NCI-H2196 treated with DMSO at 0.1 percent for 48 hours (cell line): Measurements from ENCODE around the gene GFOD2.

Experiments used
- DNase-seq: peaks from one replicate; lab custom pipeline; 2025; ENCODE audit not compliant: unreplicated experiment; lab: John Stamatoyannopoulos, UW

GFOD2 gene

DNA sequence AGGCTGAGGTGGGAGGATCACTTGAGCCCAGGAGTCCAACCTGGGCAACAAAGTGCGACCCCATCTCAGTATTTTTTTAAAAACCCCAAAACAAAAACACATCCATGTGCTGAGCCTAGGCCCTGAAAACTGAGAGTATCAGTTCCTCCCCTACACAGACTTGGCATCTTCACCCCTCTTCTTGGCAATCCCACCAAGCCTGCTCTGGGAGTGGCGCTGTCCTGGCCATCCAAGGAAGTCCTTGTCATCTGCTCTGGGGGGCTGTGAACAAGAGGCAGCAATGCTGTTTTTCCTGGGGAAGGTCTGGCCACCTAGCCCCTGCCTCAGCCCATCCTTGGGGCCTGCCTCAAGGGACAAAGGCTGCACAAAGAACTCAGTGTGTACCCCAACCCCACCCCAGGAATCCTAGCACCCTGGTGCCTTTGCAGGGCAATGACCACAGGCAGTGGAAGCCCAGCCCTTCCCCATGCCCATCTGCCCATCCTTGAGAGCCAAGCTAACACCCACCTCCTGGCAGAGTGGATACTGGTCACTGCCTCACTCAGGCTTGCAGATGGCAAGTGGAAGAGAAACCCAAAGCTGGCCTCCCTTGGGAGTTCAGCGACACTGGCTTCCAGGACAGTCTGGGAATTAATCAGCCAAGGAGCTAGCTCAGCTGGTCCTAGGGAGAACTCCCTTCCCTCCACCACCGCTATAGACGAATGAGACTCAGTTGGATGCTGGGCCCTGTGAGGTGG is 14.8 kb upstream of the GFOD2 start:
- DNase-seq = no peak

DNA sequence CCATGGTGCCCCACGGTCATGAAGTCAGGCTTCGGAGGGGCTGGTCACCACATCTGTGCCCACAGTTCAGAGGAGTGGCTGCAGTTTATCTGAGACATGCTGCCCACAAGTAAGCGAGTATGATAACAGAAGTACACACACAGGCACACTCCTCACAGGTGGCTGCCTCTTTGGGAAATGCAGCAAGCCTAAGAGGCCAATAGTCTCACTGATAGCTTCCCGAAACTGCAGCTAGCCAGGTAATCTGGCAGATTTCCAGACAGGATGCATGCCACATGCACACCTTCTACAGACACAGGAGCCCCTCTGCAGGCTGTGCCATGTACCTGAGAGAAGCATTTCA is 12.6 kb upstream of the GFOD2 start:
- no peak for DNase-seq

DNA sequence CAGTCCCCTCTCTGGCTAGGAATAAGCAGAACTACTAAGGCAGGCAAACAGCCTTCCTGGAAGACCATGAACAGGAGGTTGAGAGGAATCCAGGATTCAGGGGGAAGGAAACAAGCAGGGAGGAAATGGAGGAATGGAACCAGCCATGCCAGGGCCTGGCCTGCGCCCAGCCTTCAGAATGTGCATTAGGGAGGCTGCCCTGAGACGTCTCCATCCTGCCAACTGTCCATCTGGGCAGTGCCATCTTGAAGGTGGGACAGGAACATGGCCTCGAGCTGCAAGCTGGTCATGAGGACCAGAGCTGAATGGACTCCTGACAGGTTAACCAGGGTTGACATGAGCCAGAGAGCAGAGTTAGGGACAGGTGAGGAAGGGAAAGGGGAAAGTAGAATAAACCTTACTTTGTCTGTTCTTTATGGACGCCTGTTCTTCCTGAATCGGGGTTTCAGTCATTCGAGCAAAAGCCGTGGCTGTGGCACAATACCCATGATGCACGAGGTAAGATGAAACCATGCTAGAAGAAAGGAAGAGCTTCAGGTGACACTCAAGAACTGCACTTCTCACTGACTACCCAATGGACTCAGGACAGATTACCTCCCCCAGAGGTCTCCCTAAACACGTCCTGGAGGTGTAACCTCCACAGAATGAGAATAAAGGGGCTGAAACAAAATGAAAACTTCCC is 12.1 kb upstream of the GFOD2 start:
- DNase-seq = no peak

DNA sequence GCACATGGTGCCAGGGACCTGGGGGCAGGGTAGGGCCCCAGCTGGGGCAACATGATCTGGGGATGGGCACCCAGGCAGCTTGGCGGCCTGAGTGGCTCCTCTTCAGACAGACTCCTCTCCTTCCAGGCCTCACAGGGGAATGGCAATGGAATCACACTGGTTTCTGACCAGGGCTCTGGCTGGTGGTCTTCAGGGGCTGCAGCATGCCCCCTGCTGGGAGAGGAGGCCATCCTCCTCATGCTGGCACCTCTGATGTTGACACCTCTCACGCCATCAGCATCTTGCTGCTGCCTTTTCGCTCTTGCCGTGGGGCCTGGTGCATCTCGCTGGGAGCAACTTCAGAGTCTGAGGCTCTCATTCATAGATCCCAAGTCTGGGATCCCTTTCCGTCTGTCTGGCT is 11.2 kb upstream of the GFOD2 start:
- DNase-seq = no peak

DNA sequence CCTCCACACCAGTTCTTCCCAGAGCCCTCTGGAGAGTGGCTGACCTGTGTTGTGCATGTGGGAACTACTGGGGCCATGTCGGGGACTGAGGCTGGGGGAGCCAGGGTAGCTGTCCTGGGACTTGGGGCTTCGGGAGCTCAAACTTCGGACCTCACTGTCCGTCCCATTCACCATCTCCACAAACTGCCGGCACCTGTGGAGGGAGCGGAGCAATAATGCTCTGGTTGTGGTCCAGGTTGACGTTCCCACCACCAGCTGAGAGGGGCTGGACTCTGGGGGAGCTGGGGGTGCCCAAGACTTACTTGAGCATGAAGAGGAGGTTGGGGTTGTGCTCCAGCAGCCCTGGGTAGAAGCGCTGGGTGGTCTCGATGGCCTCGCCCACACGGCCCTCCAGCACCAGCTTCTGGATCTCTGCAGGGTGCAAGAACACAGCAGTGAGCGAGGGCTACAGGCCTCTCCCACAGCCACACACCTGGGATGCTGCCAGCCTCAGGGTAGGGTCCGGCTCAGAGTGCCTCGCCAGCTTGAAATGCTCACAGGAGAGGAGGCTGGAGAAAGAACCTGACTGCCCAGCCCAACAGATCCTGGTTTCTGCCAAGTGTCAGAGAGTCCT is 10.6 kb upstream of the GFOD2 start:
- no peak for DNase-seq

DNA sequence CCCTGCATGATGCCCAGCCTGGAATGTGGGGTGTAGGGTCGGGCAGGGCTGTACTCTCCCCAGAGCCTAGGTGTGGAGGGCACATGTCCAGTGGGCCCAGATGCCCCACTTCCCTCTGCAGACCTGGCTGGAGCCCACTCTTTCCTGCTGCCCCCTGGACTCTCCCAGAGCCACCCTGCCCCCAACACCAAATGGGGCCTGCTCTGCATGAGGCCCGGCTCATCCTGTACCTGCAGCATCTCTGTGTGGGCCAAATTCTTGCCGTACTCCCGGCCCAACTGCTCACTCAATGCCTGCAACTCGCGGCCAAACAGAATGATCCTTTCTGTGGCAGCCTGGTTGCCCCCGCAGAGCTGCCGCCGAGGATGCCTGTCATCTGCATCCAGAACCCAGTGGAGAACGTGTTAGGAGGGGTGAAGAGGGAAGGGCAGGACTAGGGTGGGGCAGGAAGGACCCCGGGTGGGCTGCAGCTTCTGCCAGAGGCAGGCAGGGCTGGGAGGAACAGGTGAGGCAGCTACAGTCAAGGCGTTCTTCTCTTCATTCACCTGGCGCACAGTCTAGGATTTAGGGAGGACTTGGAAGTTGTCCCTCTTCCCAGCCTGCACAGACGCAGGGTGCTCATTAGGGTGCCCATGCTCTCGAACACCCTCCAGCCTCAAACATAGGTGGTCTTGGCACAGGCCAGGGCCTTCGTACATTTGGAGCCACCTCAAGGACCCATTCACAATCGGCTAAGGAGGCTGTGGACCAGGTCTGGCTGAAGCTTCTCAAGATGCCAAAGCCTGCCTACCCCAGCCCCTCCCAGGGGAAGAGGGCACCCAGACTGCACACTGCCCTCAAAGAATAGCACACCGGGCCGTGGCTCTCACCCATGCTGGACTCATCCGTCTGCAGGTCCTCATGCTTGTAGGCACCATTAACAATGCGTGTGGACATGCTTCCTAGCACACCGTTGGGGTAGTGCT is 8.7 kb upstream of the GFOD2 start:
- no peak for DNase-seq

DNA sequence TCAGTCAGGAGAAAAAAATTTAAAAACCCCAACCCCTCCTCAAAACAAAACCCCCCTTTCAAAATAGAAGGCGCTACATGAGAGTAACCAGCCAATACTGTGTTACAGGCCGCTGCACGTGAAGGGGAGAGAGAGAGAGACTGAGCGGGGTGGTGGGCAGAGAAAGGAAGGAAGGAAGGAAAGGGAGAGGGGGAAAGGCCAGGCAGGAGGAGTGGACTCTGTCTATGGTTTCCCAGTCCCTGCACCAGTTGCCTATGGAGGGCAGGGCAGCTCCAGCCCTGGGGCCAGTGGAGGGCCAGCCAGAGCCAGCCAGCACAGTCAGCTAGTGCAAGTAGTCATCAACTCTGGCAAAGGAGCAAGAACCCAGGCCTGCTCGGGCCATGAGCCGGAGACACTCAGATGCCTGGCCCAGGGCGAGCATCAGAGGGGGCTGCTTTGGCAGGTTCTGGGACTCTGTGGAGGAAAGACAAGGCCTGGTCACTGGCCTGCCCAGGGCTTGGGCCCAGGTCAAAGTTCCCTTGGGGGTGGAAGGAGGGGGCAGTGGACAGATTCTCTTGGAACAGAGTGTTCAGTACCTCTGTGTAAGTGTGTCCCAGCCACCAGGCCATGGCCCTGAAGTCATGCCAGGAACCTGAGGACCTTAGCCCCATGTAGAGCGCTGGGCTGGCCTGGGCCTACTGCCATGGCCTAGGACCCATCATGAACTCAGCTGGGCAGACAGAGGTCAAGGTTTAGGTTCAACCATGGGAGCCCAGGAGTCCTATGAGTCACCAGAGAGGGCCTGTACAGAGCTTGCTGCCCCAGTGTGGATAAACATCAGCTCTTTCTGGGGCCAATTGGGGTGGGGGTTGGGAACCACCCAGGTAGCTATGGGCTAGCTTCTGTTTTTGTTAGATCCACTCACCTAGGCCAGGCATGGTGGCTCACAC is 7.3 kb upstream of the GFOD2 start:
- no peak for DNase-seq

DNA sequence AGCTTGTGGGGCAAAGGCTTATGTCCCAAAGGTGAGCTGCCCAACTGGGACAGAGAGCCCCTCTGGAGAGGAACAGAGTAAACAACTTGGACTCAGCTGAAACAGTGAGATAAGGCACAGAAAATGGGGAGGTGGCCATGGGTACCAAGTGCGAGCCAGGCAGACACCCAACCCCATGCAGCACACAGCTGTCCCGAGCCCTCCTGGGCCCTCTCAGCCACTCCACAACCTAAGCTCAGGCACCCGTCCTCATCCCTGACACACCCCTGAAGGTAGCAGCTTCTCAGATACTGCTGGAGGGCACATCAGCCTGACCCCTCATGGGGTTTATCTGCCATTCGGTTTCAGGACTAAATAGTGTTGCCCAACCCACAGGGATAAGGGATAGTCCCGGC is 4.8 kb upstream of the GFOD2 start:
- DNase-seq = no peak

DNA sequence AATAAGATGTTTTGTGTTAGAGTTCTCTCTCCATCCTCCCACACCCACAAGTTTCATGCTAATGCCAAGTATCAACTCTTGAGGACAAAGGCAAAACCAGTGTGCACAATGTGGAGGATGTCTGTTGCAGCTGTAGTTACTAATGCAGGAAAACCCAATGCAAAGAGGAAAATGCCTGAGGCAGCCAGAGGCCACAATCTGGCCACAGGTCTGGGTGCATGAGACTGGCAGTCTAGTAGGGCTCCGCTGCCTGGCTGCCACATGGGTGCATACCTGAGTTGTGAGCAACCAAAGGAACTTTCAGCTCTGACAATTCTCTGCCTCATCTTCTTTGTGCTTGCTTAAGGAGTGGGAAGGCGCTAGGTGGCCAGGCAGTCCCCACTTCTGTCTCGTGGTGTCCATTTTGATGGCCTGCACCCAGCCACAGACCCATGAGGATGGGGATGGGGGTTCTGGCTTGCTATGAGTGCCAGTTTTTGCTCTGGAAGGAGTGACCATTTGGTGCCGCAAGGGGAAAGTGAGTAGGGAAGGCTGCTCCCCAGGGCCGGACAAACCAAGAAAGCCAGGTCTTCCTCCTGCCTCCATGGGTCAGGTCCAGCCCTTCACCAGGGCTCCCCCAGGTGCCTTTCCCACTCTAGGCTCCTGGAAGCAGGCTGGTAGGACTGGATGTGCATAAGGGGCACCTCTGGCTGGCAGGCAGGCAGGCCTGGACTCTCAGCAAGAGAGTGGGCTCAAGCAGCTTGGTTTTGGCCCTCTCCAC is 4.2 kb upstream of the GFOD2 start:
- DNase-seq = no peak

DNA sequence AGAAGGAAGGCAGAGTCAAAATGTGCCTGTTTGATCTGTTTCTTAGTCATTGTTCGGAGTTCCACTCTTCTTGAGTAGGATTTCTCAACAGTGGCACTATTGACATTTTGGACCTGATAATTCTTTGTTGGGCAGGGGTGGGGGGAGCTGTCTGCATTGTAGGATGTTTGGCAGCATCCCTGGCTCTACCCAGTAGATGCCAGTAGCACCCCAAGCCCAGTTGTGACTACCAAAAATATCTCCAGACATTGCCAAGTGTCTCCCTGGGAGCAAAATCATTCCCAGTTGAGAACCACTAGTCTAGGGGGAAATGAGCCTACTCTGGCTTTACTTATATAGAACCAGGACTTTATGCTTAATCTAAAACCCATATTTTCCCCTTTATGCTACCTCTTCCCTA is 1.1 kb upstream of the GFOD2 start:
- DNase-seq = no peak

DNA sequence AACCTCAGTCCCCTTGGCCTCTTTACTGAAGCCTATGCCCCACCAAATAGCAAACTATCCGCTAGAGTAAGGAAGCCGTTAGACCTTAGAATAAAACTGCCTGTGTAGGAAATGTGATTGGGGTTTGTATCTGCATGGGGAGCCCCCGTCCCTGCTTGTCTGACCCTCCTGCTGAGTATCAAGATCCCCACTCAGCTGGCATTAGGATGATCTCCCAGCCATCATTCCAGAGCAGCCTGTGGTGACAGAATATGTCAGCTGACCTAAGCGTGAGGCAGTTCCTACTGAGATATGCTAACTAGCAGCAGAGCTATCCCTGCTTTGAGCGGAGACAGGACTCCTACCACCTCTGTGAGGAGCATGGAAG is 645 bp upstream of the GFOD2 start:
- no peak for DNase-seq

DNA sequence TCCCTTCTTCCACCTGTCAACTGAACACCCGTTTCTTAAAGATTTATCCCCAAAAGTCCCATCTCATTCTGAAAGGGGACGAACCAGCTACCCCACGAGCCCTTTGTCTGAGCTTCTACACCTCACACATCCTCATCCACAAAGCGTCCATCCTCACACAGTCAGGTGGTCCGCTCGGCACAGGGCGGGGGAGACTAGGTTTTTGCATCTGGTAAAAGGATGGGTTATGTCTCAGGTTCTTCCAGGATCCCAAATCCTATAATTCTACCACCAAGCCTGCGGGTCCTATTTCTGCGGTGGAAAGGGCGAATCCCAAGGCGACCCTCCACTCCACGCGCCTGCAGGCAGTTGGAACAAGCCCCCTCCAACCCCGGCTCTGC is 458 bp downstream of the GFOD2 start:
- no peak for DNase-seq

DNA sequence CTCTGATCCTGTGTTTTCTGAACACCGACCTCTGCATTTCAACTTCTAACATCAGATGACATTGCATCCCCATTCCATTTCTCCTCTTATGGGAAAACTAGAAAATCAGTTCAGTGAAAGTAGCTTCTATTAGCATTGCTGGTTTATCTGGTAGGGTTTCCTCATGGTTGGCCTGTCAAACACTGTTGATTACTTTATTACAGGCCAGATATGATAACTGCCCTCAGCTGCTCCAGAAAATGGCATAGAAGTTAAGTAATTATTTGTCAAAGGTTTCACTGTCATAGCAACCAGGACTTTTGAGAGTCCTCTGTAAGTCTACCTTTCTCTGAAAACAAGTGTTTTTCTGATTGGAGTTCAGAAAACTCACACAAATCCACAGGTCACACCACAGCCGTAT is 3.0 kb downstream of the GFOD2 start:
- no peak for DNase-seq

DNA sequence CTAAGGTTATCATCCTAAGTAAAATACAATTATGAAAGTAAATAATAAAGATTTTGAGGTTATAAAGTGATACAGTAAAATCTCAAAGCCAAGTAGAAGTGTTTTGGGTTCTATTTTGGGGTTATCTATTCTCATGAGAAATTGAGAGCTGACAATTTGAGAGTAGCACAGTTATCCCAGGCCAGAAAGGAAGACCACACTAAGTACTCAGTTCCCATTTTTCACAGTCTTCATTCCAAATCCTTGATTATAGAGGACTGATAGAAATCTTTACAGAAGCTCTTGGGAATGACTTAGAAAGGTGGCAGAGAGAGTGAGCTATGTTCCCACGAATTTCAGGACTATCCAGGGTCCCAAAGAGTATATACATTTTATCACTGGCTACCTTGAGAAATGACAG is 4.6 kb downstream of the GFOD2 start:
- no peak for DNase-seq

DNA sequence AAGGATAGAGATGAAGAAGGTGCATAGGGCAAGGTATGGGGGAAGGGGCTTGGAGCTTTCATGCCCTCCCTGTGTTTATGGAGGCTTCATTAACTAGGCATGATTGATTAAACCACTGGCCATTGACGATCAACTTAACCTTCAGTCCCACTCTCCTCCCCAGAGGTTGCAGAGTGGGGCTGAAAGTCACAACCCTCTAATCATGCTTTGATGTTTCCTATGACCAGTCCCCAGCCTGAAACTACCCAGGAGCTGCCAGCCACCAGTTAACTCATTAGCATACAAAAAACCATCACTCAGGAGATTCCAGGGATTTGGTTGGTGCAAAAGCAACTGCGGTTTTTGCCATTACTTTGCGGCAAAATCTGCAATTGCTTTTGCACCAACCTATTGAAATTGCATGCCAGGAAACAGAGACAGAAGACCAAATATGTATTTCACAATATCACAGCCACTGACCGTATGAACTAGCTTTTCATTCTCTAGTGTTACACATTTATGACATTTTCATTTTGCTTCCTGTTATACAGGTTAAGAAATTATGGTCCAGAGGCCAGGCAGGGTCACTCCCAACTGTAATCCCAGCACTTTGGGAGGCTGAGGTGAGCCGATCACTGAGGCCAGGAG is 5.4 kb downstream of the GFOD2 start:
- DNase-seq = no peak

DNA sequence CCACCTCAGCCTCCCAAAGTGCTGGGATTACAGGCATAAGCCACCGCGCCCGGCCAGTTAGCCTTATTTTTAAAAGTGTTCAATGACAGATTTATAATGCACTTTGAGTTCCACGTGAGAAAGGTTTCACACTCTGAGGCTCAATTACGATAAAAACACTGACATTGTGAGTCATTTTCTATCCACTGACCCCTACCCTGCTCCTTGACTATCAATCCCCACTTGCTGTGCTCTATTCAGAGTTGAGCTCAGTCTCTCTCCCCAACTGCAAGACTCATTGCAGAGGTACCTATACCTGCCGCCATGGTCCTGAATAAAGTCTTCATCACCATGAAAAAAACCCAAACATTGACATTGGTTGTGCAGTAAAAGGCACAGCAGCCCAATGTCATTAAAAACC is 8.5 kb downstream of the GFOD2 start:
- no peak for DNase-seq

DNA sequence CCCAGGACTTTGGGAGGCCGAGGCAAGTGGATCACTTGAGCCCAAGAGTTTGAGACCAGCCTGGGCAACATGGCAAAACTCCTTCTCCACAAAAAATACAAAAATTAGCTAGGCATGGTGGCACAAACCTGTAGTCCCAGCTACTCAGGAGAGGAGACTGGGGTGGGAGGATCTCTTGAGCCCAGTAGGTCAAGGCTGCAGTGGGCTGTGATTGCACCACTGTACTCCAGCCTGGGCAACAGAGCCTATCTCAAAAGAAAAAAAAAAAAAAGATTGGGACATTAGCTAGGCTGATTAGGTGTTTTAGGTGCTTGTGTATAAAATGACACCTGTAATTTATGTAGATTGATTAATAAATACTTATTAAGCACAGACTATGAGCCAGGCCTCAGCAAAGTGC is 10.1 kb downstream of the GFOD2 start:
- DNase-seq = no peak

DNA sequence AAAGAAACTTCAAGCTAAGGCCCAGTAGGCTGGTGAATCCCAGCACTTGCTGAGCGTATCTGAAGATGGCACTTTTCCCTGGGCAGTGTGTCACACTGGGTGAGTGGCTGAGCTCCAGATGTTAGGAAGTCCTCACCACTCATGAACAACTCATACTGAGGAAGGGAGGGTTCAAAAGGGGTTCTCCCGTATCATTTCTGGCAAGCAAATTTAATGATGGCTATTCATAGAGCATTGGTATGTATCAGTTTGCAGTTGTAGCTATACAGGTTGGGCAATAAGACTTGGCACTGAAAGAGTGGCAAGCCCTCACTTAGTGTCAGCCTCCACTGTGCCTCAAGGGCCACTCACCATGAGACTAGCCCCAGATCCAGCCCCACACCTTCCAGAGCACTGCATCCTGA is 10.7 kb downstream of the GFOD2 start:
- no peak for DNase-seq

DNA sequence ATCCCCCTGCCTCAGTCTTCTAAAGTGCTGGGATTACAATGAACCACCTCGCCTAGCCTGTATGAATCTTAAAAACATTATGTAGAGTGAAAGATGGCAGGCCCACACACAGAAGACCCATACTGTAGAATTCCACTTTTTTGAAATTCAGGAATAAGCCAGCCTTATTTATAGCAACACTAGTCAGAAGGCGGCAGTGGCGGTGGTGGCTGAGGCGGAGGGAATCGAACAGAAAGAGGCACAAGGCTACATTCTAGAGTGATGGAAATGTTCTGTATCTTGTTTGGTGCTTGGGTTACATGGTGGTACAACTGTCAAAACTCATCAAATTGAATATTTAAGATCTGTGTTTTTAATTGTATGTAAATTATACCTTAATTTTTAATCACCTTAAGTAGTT is 11.3 kb downstream of the GFOD2 start:
- DNase-seq = no peak
